Measurements from ENCODE around the gene BTBD9. TPM values are rescaled to one million over a fixed set of nuclear protein-coding genes. Genes with fewer than 3 reads are reported as not detected.

The BTBD9 gene
- polyA plus RNA-seq, 4 donors: 5.1 to 10.2 (median 6.7) TPM

- WGBS, 3 donors: 82 to 95% (median 91%) methylated on average over 4 of the region's 4 CpGs
- H3K9me3 ChIP-seq (ENCODE audit: control insufficient read depth in 2 of 2, insufficient read depth in 1 of 2, low read depth in 1 of 2, low read length in 1 of 2): no peaks in the 10 kb centered on the region
- DNase-seq (no peak), FAIRE-seq (no peak)
- no peaks in the 10 kb centered on the region for H3K4me1 ChIP-seq (ENCODE audit: control insufficient read depth in 3 of 3, insufficient read depth in 2 of 3, low read depth in 1 of 3, low read length in 2 of 3)
- no peaks in the 10 kb centered on the region for H3K27me3 ChIP-seq (ENCODE audit: control insufficient read depth in 3 of 3, insufficient read depth in 3 of 3, low read length in 3 of 3)
- no peak overlapping the region for H3K27ac ChIP-seq (ENCODE audit: low read depth in 1 of 3, low read length in 2 of 3)
- H3K36me3 ChIP-seq (ENCODE audit: control insufficient read depth in 3 of 3, insufficient read depth in 2 of 3, low read depth in 1 of 3, low read length in 3 of 3): no peaks in the 10 kb centered on the region
- no peak overlapping the region for H3K4me3 ChIP-seq (ENCODE audit: low read depth in 1 of 3, low read length in 3 of 3)
These were observed 157.9 kb downstream of the BTBD9 start for GRCh38 chr6:38481851-38482250.

GRCh38 chr6:38481211-38481836 is 158.4 kb downstream of the BTBD9 start:
- no peak overlapping the region for H3K27ac ChIP-seq (ENCODE audit: low read depth in 1 of 3, low read length in 2 of 3)
- DNase-seq (no peak), FAIRE-seq (no peak)
- WGBS, 3 donors: 92 to 98% (median 95%) methylated on average over 5 of the region's 5 CpGs
- H3K36me3 ChIP-seq (ENCODE audit: control insufficient read depth in 3 of 3, insufficient read depth in 2 of 3, low read depth in 1 of 3, low read length in 3 of 3): no peaks in the 10 kb centered on the region
- no peaks in the 10 kb centered on the region for H3K9me3 ChIP-seq (ENCODE audit: control insufficient read depth in 2 of 2, insufficient read depth in 1 of 2, low read depth in 1 of 2, low read length in 1 of 2)
- no peak overlapping the region for H3K4me3 ChIP-seq (ENCODE audit: low read depth in 1 of 3, low read length in 3 of 3)
- no peaks in the 10 kb centered on the region for H3K27me3 ChIP-seq (ENCODE audit: control insufficient read depth in 3 of 3, insufficient read depth in 3 of 3, low read length in 3 of 3)
- no peaks in the 10 kb centered on the region for H3K4me1 ChIP-seq (ENCODE audit: control insufficient read depth in 3 of 3, insufficient read depth in 2 of 3, low read depth in 1 of 3, low read length in 2 of 3)

GRCh38 chr6:38480036-38480435 is 159.7 kb downstream of the BTBD9 start:
- Histone ChIP-seq H3K27me3 (ENCODE audit: control insufficient read depth in 3 of 3, insufficient read depth in 3 of 3, low read length in 3 of 3) (no peaks in the 10 kb centered on the region), H3K36me3 (ENCODE audit: control insufficient read depth in 3 of 3, insufficient read depth in 2 of 3, low read depth in 1 of 3, low read length in 3 of 3) (no peaks in the 10 kb centered on the region), H3K27ac (ENCODE audit: low read depth in 1 of 3, low read length in 2 of 3) (no peak overlapping the region), H3K9me3 (ENCODE audit: control insufficient read depth in 2 of 2, insufficient read depth in 1 of 2, low read depth in 1 of 2, low read length in 1 of 2) (no peaks in the 10 kb centered on the region), H3K4me3 (ENCODE audit: low read depth in 1 of 3, low read length in 3 of 3) (no peak overlapping the region), H3K4me1 (ENCODE audit: control insufficient read depth in 3 of 3, insufficient read depth in 2 of 3, low read depth in 1 of 3, low read length in 2 of 3) (no peaks in the 10 kb centered on the region)
- 84 to 90% (median 89%) methylated on average over 4 of the region's 4 CpGs for WGBS, 3 donors
- DNase-seq: no peak
- FAIRE-seq: no peak

GRCh38 chr6:38479331-38479730 is 160.4 kb downstream of the BTBD9 start:
- Histone ChIP-seq H3K4me3 (ENCODE audit: low read depth in 1 of 3, low read length in 3 of 3) (no peak overlapping the region), H3K36me3 (ENCODE audit: control insufficient read depth in 3 of 3, insufficient read depth in 2 of 3, low read depth in 1 of 3, low read length in 3 of 3) (no peaks in the 10 kb centered on the region), H3K9me3 (ENCODE audit: control insufficient read depth in 2 of 2, insufficient read depth in 1 of 2, low read depth in 1 of 2, low read length in 1 of 2) (no peaks in the 10 kb centered on the region), H3K4me1 (ENCODE audit: control insufficient read depth in 3 of 3, insufficient read depth in 2 of 3, low read depth in 1 of 3, low read length in 2 of 3) (no peaks in the 10 kb centered on the region), H3K27me3 (ENCODE audit: control insufficient read depth in 3 of 3, insufficient read depth in 3 of 3, low read length in 3 of 3) (no peaks in the 10 kb centered on the region), H3K27ac (ENCODE audit: low read depth in 1 of 3, low read length in 2 of 3) (no peak overlapping the region)
- no peak for FAIRE-seq
- DNase-seq: no peak
- WGBS, 3 donors: 96 to 100% (median 100%) methylated on average over 1 of the region's 1 CpG

- Histone ChIP-seq H3K4me3 (ENCODE audit: low read depth in 1 of 3, low read length in 3 of 3) (no peak overlapping the region), H3K4me1 (ENCODE audit: control insufficient read depth in 3 of 3, insufficient read depth in 2 of 3, low read depth in 1 of 3, low read length in 2 of 3) (no peaks in the 10 kb centered on the region), H3K36me3 (ENCODE audit: control insufficient read depth in 3 of 3, insufficient read depth in 2 of 3, low read depth in 1 of 3, low read length in 3 of 3) (no peaks in the 10 kb centered on the region), H3K27me3 (ENCODE audit: control insufficient read depth in 3 of 3, insufficient read depth in 3 of 3, low read length in 3 of 3) (no peaks in the 10 kb centered on the region), H3K27ac (ENCODE audit: low read depth in 1 of 3, low read length in 2 of 3) (no peak overlapping the region), H3K9me3 (ENCODE audit: control insufficient read depth in 2 of 2, insufficient read depth in 1 of 2, low read depth in 1 of 2, low read length in 1 of 2) (no peaks in the 10 kb centered on the region)
- 68 to 72% (median 69%) methylated on average over 9 of the region's 9 CpGs for WGBS, 3 donors
- no peak for FAIRE-seq
- DNase-seq: no peak
These were observed 162.0 kb downstream of the BTBD9 start for GRCh38 chr6:38477680-38478260.

GRCh38 chr6:38476888-38477287 is 162.8 kb downstream of the BTBD9 start:
- Histone ChIP-seq H3K4me3 (ENCODE audit: low read depth in 1 of 3, low read length in 3 of 3) (no peak overlapping the region), H3K4me1 (ENCODE audit: control insufficient read depth in 3 of 3, insufficient read depth in 2 of 3, low read depth in 1 of 3, low read length in 2 of 3) (no peaks in the 10 kb centered on the region), H3K27ac (ENCODE audit: low read depth in 1 of 3, low read length in 2 of 3) (no peak overlapping the region), H3K27me3 (ENCODE audit: control insufficient read depth in 3 of 3, insufficient read depth in 3 of 3, low read length in 3 of 3) (no peaks in the 10 kb centered on the region), H3K9me3 (ENCODE audit: control insufficient read depth in 2 of 2, insufficient read depth in 1 of 2, low read depth in 1 of 2, low read length in 1 of 2) (no peaks in the 10 kb centered on the region), H3K36me3 (ENCODE audit: control insufficient read depth in 3 of 3, insufficient read depth in 2 of 3, low read depth in 1 of 3, low read length in 3 of 3) (no peaks in the 10 kb centered on the region)
- no peak for DNase-seq
- FAIRE-seq: no peak
- 95 to 100% (median 95%) methylated on average over 1 of the region's 1 CpG for WGBS, 3 donors

GRCh38 chr6:38476141-38476540 is 163.6 kb downstream of the BTBD9 start:
- H3K36me3 ChIP-seq (ENCODE audit: control insufficient read depth in 3 of 3, insufficient read depth in 2 of 3, low read depth in 1 of 3, low read length in 3 of 3): no peaks in the 10 kb centered on the region
- FAIRE-seq (no peak), DNase-seq (no peak)
- H3K4me3 ChIP-seq (ENCODE audit: low read depth in 1 of 3, low read length in 3 of 3): no peak overlapping the region
- H3K9me3 ChIP-seq (ENCODE audit: control insufficient read depth in 2 of 2, insufficient read depth in 1 of 2, low read depth in 1 of 2, low read length in 1 of 2): no peaks in the 10 kb centered on the region
- H3K4me1 ChIP-seq (ENCODE audit: control insufficient read depth in 3 of 3, insufficient read depth in 2 of 3, low read depth in 1 of 3, low read length in 2 of 3): no peaks in the 10 kb centered on the region
- no peaks in the 10 kb centered on the region for H3K27me3 ChIP-seq (ENCODE audit: control insufficient read depth in 3 of 3, insufficient read depth in 3 of 3, low read length in 3 of 3)
- no peak overlapping the region for H3K27ac ChIP-seq (ENCODE audit: low read depth in 1 of 3, low read length in 2 of 3)
- 88 to 90% (median 88%) methylated on average over 1 of the region's 1 CpG for WGBS, 3 donors

GRCh38 chr6:38470548-38470947 is 169.2 kb downstream of the BTBD9 start:
- Histone ChIP-seq H3K4me1 (ENCODE audit: control insufficient read depth in 3 of 3, insufficient read depth in 2 of 3, low read depth in 1 of 3, low read length in 2 of 3) (no peaks in the 10 kb centered on the region), H3K4me3 (ENCODE audit: low read depth in 1 of 3, low read length in 3 of 3) (no peak overlapping the region), H3K36me3 (ENCODE audit: control insufficient read depth in 3 of 3, insufficient read depth in 2 of 3, low read depth in 1 of 3, low read length in 3 of 3) (no peaks in the 10 kb centered on the region), H3K27ac (ENCODE audit: low read depth in 1 of 3, low read length in 2 of 3) (no peak overlapping the region), H3K9me3 (ENCODE audit: control insufficient read depth in 2 of 2, insufficient read depth in 1 of 2, low read depth in 1 of 2, low read length in 1 of 2) (no peaks in the 10 kb centered on the region), H3K27me3 (ENCODE audit: control insufficient read depth in 3 of 3, insufficient read depth in 3 of 3, low read length in 3 of 3) (no peaks in the 10 kb centered on the region)
- DNase-seq (no peak), FAIRE-seq (no peak)
- WGBS, 3 donors: 92 to 99% (median 97%) methylated on average over 3 of the region's 3 CpGs

GRCh38 chr6:38467566-38467965 is 172.2 kb downstream of the BTBD9 start:
- Histone ChIP-seq H3K27me3 (ENCODE audit: control insufficient read depth in 3 of 3, insufficient read depth in 3 of 3, low read length in 3 of 3) (no peaks in the 10 kb centered on the region), H3K27ac (ENCODE audit: low read depth in 1 of 3, low read length in 2 of 3) (no peak overlapping the region), H3K36me3 (ENCODE audit: control insufficient read depth in 3 of 3, insufficient read depth in 2 of 3, low read depth in 1 of 3, low read length in 3 of 3) (no peaks in the 10 kb centered on the region), H3K4me1 (ENCODE audit: control insufficient read depth in 3 of 3, insufficient read depth in 2 of 3, low read depth in 1 of 3, low read length in 2 of 3) (no peaks in the 10 kb centered on the region), H3K4me3 (ENCODE audit: low read depth in 1 of 3, low read length in 3 of 3) (no peak overlapping the region), H3K9me3 (ENCODE audit: control insufficient read depth in 2 of 2, insufficient read depth in 1 of 2, low read depth in 1 of 2, low read length in 1 of 2) (peaks cover 0 to 7% of the 10 kb centered on the region in 2 donors)
- DNase-seq: no peak
- WGBS, 3 donors: 88 to 90% (median 88%) methylated on average over 3 of the region's 3 CpGs
- FAIRE-seq: no peak

All from small intestine (tissue), 7 donors.